ENCODE results near the gene ALMS1.
"Not testable (repeated sequence)": the region's sequence is repeated elsewhere in the genome, so short reads cannot be mapped to it uniquely, and the experiment has no call there.

ALMS1 gene

GRCh38 chr2:73619925-73620324 is 234.3 kb downstream of the ALMS1 start:
- not testable (repeated sequence) for DNase-seq

GRCh38 chr2:73624036-73624435 is 238.4 kb downstream of the ALMS1 start:
- DNase-seq = not testable (repeated sequence)

GRCh38 chr2:73624625-73625024 is 239.0 kb downstream of the ALMS1 start:
- DNase-seq = not testable (repeated sequence)

- not testable (repeated sequence) for DNase-seq
Observed at GRCh38 chr2:73626237-73626636, 240.6 kb downstream of the ALMS1 start.

GRCh38 chr2:73628493-73628892 is 242.9 kb downstream of the ALMS1 start:
- DNase-seq = not testable (repeated sequence)

GRCh38 chr2:73630662-73631266 is 245.1 kb downstream of the ALMS1 start:
- not testable (repeated sequence) for DNase-seq

GRCh38 chr2:73636977-73637376 is 251.3 kb downstream of the ALMS1 start:
- not testable (repeated sequence) for DNase-seq

GRCh38 chr2:73638429-73638828 is 252.8 kb downstream of the ALMS1 start:
- DNase-seq = no peak

- DNase-seq = no peak
Observed at GRCh38 chr2:73640511-73640911, 254.9 kb downstream of the ALMS1 start.

GRCh38 chr2:73640946-73641766 is 255.5 kb downstream of the ALMS1 start:
- no peak for DNase-seq

GRCh38 chr2:73641767-73642062 is 256.1 kb downstream of the ALMS1 start:
- DNase-seq = no peak

- no peak for DNase-seq
Observed at GRCh38 chr2:73642338-73643018, 256.8 kb downstream of the ALMS1 start, which contains the start of gene NAT8. Gene NAT8 (minus strand): TSS chr2:73642422. CDS start chr2:73641628, 794 bp downstream.

- not testable (repeated sequence) for DNase-seq
Observed at GRCh38 chr2:73647690-73648089, 262.1 kb downstream of the ALMS1 start.

- no peak for DNase-seq
Observed at GRCh38 chr2:73651591-73652230, 266.1 kb downstream of the ALMS1 start.

GRCh38 chr2:73652348-73652747 is 266.7 kb downstream of the ALMS1 start:
- no peak for DNase-seq

- no peak for DNase-seq
Observed at GRCh38 chr2:73654175-73654574, 268.5 kb downstream of the ALMS1 start.

Data from effector CD8-positive, alpha-beta T cell (primary cell).